Mesodermal cell (in vitro differentiated cells): Measurements from ENCODE around the gene HNRNPH2.
A peak's percentile ranks its signal among the peaks of the same experiment; 100 is the strongest.

Experiments
- H3K27ac ChIP-seq: 2 replicates; pipeline ENCODE4 v1.7.0; 2013; ENCODE audit warnings: mild to moderate bottlenecking, low read depth, low read length, moderate library complexity; ENCODE audit not compliant: severe bottlenecking
- H3K36me3 ChIP-seq: 2 replicates; pipeline ENCODE4 v1.7.1; 2013; ENCODE audit warnings: mild to moderate bottlenecking, low read length, moderate library complexity; ENCODE audit not compliant: control insufficient read depth, insufficient read depth
- H3K4me1 ChIP-seq: one replicate; pipeline ENCODE4 v1.7.1; 2013; ENCODE audit warnings: mild to moderate bottlenecking, low read length; ENCODE audit not compliant: insufficient read depth, control insufficient read depth, poor library complexity, severe bottlenecking
- H3K4me3 ChIP-seq: 2 replicates; pipeline ENCODE4 v1.7.0; 2013; ENCODE audit warnings: low read length, control low read depth, mild to moderate bottlenecking; ENCODE audit not compliant: insufficient read depth, poor library complexity, severe bottlenecking; ENCODE audit errors: extremely low read depth
- H3K9me3 ChIP-seq: 2 replicates; pipeline ENCODE4 v1.7.1; 2013; ENCODE audit warnings: mild to moderate bottlenecking, low read length, moderate library complexity; ENCODE audit not compliant: control insufficient read depth
- WGBS, 2 experiments: methylation state at CpG; one replicate each; pipeline ENCODE4 v1.1.5; 2013; ENCODE audit warnings: missing lambda C conversion rate in 2 of 2; ENCODE audit not compliant: insufficient coverage in 2 of 2; 5-methylcytosine and 5-hydroxymethylcytosine counted together

HNRNPH2 gene

DNA sequence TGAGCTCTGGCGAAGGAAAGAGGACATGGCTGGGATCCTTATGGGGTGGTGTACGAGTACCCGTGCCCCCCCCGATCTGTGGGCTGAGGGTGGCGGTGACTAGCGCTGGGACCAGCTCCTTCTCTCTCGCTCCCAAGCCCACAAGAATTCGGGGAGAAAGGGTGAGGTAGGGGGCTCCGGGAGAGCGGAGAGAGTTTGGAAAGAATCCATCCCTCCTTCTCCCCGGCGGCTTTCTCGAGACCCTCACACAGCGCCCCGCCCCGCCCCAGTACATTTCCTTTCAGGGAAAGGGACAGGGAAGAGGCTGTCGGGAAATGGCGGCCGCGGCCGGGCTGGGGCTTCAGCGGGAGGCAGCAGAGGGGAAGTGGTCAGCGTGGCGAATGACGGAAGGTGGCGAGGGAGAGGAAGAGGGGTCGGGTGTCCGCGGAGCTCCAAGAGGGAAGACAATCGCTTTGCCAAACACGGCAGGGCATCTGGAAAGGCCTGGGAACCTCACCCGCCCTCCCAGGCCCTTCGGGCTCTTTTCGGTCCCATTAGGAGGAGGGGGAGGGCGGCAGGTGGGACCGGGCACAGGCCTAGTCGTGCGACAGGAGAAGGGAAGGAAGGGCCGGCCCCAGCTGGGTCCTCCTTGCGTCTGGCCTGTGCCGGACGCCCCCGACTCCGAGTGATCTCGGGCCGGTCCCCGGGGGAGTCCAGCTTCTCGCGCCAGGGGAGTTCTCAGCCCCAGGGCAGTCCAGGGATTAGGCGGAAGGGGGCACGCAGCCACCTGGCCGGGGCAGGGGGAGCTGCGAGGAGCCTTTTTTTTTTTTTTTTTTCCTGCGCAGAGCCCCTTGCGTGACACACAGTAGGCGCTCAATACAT, 10.2 kb downstream of the HNRNPH2 start:
- peak overlapping the region; percentile 81 for H3K27ac ChIP-seq
- 0 to 1% methylated on average over 4 to 14 of the region's 56 CpGs for WGBS, 2 experiments

DNA sequence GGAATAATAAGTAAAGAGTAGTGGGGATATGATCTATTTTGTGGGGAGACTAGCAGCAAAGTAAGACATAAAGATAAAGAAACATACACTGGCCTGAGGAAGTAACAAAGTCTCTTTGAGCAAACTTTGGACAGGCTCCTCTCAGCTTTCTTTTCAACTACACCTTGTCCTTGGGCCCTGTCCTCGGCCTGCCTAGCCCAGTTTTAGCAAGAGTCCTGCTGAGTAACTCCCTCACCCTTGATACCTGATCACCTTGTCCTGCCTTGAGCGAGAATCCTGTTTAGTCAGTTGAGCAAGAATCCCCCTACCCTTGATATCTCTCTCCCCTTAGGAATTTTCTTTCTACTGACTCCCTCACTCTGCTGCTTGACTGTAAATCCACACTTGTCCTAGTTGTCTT, 11.5 kb downstream of the HNRNPH2 start:
- H3K9me3 ChIP-seq: no peaks in the 10 kb centered on the region
- 80 to 90% methylated on average over 1 to 2 of the region's 2 CpGs for WGBS, 2 experiments
- no peak overlapping the region for H3K27ac ChIP-seq
- H3K4me1 ChIP-seq: peaks cover 6% of the 10 kb centered on the region
- peaks cover 11% of the 10 kb centered on the region for H3K36me3 ChIP-seq
- no peak overlapping the region for H3K4me3 ChIP-seq

More for the DNA sequence above, 10.2 kb downstream of the HNRNPH2 start:
- Histone ChIP-seq H3K4me3 (peak overlapping the region; percentile 35), H3K4me1 (peaks cover 6% of the 10 kb centered on the region), H3K9me3 (no peaks in the 10 kb centered on the region), H3K36me3 (no peaks in the 10 kb centered on the region)

DNA sequence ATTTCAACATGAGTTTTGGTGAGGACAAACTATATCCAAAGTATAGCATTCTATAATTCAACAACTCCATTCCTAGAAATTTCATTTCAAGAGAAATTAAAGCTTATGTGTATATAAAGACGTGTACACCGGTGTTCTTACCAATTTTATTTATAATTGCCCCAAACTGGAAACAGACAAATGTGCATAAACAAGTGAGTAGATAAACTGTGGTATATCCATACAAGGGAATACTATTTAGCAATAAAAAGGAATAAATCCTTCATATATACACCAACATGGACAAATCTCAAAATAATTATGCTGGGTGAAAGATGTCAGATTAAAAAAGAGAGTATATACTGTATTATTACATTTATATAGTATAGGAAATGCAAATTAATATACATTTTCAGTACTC, 19.9 kb downstream of the HNRNPH2 start:
- Histone ChIP-seq H3K36me3 (peaks cover 41% of the 10 kb centered on the region), H3K4me1 (no peaks in the 10 kb centered on the region), H3K9me3 (no peaks in the 10 kb centered on the region), H3K4me3 (no peak overlapping the region), H3K27ac (no peak overlapping the region)
- no CpG with 5 or more reads among the region's 2 CpGs for whole genome bisulfite sequencing, 2 experiments

- Histone ChIP-seq H3K9me3 (no peaks in the 10 kb centered on the region), H3K4me1 (no peaks in the 10 kb centered on the region), H3K4me3 (no peak overlapping the region), H3K27ac (no peak overlapping the region), H3K36me3 (peaks cover 34% of the 10 kb centered on the region)
- 100% methylated on average over 1 of the region's 1 CpG; no CpG with 5 or more reads in 1 of the 2 experiments for WGBS, 2 experiments
Observed at GRCh38 chrX:101429934-101430333, 21.9 kb downstream of the HNRNPH2 start.

GRCh38 chrX:101430457-101431078, 22.5 kb downstream of the HNRNPH2 start:
- H3K27ac ChIP-seq: no peak overlapping the region
- no peaks in the 10 kb centered on the region for H3K9me3 ChIP-seq
- peaks cover 34% of the 10 kb centered on the region for H3K36me3 ChIP-seq
- no peak overlapping the region for H3K4me3 ChIP-seq
- WGBS, 2 experiments: 100% methylated on average over 1 of the region's 2 CpGs; no CpG with 5 or more reads in 1 of the 2 experiments
- no peaks in the 10 kb centered on the region for H3K4me1 ChIP-seq

DNA sequence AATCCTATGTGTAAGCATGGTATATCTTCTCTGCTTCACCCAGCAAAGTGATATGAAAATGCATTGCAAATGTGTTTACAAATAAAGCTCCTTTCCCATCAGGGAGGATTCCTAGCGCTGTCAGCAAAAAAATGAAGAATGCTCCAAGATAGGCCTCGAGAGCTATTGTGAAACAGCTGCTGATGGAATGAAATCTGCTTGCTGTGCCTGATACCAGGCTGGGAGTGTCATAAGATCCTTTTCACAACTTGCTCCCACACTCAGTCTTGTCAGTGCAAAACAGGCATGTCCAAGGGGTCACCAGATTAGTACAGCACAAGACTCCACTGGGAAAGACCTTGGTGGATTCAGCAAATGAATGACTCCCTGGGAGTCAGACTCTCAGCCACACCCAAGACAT, 34.1 kb downstream of the HNRNPH2 start:
- WGBS, 2 experiments: no CpG with 5 or more reads among the region's 2 CpGs
- H3K9me3 ChIP-seq: no peaks in the 10 kb centered on the region
- peaks cover 21% of the 10 kb centered on the region for H3K36me3 ChIP-seq
- H3K4me3 ChIP-seq: no peak overlapping the region
- no peak overlapping the region for H3K27ac ChIP-seq
- no peaks in the 10 kb centered on the region for H3K4me1 ChIP-seq

- H3K4me1 ChIP-seq: peaks cover 3% of the 10 kb centered on the region
- peaks cover 8% of the 10 kb centered on the region for H3K36me3 ChIP-seq
- no peak overlapping the region for H3K4me3 ChIP-seq
- no peak overlapping the region for H3K27ac ChIP-seq
- H3K9me3 ChIP-seq: no peaks in the 10 kb centered on the region
- WGBS, 2 experiments: no CpG with 5 or more reads among the region's 1 CpG
Observed at GRCh38 chrX:101449279-101449678, 41.3 kb downstream of the HNRNPH2 start.

- Histone ChIP-seq H3K36me3 (peaks cover 11% of the 10 kb centered on the region), H3K27ac (no peak overlapping the region), H3K4me1 (peaks cover 3% of the 10 kb centered on the region), H3K9me3 (no peaks in the 10 kb centered on the region), H3K4me3 (no peak overlapping the region)
- 100% methylated on average over 1 of the region's 2 CpGs; no CpG with 5 or more reads in 1 of the 2 experiments for WGBS, 2 experiments
Observed at GRCh38 chrX:101450085-101450484, 42.1 kb downstream of the HNRNPH2 start.

DNA sequence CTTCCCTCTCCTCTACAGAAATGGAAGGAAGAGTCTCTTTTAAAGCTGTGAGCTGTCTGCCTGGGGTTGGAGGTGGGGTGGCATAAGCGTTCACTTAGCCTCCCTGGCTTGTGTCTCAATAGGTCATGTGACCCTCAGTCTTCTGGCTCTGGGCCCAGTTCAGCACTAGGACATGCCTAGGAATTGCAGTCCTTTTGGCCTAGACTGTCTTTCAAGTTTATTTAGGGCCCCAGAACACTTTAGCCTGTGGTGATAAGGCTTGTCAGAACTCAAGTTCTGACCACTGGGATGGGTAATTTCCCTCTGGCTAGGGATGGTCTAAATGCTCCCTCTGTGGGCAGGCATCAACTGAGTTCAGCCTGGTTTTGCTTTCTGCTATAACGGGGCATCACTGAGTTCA, 42.9 kb downstream of the HNRNPH2 start:
- H3K27ac ChIP-seq: no peak overlapping the region
- H3K4me1 ChIP-seq: peaks cover 3% of the 10 kb centered on the region
- no peaks in the 10 kb centered on the region for H3K9me3 ChIP-seq
- no peak overlapping the region for H3K4me3 ChIP-seq
- peaks cover 11% of the 10 kb centered on the region for H3K36me3 ChIP-seq
- WGBS, 2 experiments: no CpG with 5 or more reads among the region's 2 CpGs

- Histone ChIP-seq H3K9me3 (no peaks in the 10 kb centered on the region), H3K27ac (no peak overlapping the region)
- WGBS, 2 experiments: no CpG with 5 or more reads among the region's 3 CpGs
Observed at GRCh38 chrX:101452056-101452455, 44.0 kb downstream of the HNRNPH2 start.

DNA sequence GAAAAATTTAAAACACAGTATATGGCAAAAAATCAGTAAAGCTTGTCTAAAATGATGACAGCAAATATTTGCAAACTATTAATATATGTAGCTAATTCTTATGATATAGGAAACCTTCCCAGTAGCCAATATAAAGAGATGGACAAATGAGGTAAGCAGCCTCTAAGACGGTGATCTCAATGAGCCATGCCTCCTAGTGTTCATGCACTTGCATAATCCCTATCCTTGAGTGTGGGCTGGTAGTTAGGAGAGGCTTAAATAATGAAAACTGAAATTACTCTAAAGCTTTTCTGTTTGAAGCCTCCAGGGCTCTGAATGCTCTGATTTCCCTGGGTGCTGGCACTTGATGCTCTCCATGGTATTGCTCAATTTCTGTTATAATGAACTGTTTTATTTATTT, 52.6 kb downstream of the HNRNPH2 start:
- Histone ChIP-seq H3K4me1 (no peaks in the 10 kb centered on the region), H3K27ac (no peak overlapping the region), H3K4me3 (no peak overlapping the region), H3K36me3 (no peaks in the 10 kb centered on the region), H3K9me3 (no peaks in the 10 kb centered on the region)
- WGBS, 2 experiments: no CpG with 5 or more reads among the region's 1 CpG

More at GRCh38 chrX:101452056-101452455, 44.0 kb downstream of the HNRNPH2 start:
- Histone ChIP-seq H3K4me3 (no peak overlapping the region), H3K36me3 (peaks cover 9% of the 10 kb centered on the region), H3K4me1 (peaks cover 3% of the 10 kb centered on the region)
